Right hindlimb (tissue), 1 donor: Measurements from ENCODE around the gene HRH3.

Source experiments
- DNase-seq: peaks from one replicate; pipeline ENCODE4 v3.0.0-alpha.2; 2018

HRH3 gene

DNA sequence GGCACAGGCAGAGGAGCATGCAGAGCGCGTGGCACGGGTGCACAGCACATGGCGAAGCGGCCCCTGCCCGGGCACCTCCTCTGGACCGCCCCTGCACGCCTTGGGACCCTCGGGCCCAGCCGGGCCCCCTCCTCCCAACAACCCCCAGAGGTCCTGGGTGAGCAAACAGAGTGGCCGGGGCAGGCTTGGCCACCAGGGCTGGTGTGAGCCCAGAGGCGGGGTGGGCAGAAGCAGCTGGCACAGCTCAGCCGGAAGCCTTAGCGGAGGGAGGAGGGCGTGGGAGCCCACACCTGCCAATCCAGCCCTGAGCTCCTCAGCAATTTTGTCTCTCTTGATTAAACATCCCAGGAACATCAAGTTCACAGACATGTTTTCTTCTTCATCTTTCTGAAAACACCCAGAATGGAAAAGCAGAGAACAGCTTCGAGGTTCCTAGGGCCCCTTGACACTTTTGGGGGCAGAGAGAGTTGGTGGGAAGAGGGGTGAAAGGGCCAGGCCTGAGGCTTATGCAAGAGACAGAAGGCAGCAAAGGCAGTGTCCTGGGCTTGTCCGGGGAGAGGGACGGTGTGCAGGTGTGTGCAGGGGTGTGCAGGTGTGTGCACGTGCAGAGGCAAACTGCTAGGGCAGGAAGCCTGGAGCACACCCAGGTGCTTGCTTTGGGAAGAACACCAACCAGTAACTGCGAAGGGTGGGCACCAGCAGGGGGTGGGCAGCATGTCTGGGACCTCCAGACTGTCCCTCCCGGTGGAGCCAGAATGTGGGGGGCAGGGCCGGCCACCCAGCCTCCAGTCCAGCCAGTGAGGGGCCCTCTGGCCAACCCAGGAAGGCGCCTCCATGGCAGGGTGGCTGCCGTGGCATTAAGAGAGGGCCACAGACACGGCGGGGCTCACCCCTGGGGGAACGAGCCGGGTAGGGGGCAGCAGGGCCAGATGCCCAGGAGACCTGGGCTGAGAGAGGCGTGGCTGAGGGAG is 4.8 kb downstream of the HRH3 start:
- no peak for DNase-seq

DNA sequence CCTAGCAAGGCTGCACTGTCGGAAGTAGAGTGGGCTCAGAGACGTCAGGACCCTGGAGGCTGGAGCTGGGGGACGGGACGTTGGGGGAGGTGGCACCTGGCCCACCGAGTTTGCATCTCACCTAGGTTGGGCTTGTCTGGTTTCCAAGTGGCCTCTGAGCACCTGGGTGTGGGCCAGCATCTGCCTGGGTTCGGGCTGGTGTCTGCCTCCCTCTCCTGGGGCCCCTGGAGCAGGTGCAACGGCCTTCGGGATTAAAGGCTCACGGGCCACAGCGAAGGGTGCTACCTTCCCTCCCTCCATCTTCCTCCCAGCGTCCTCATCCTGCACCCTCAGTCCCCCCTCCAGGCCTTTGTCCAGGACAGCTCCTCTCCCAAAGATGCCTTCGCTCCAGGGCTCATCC is 6.0 kb downstream of the HRH3 start:
- DNase-seq, result no peak

DNA sequence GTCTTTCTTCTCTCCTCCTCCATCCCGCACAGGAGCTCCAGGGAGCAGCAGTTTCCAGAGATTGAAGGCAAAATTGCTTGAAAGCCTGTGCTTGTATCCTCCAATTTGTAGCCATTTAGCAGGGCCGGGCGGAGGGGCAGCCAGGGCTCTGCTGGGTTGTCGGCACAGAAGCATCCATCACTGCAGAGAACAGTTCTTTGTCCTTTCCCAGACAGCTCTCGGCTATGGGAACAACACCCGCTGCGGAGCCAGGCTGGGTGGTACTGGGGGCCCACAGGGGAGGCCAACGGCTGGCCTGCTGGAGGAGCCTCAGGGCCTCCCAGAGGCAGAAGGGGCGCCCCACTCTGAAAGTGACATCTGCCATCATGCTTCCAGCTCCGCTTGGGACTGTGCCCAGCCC is 7.8 kb downstream of the HRH3 start:
- DNase-seq, result no peak

DNA sequence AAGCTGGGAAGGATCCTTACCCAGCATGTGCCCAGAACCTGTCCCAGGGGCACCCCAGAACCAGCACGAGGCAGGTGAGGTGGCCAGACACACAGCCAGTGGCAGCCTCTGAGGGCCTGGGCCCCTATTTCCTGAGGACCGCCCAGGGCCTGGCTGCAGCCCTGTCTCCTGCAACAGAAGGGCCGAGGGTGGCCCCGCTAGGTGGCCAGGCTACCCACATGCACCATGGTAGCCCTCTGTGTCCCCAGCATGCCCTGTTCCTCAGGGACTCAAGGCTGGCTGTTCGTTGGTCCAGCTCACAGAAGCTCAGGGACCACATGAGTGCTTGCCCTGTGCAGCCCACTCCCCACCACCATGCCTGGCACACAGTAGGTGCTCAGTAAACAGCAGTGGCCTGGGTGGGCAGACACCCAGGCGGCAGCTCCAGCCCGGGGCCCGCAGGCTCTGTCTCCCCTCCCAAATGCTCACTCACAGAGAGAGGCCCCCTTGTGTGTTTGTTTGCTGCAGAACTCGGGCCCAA is 8.2 kb downstream of the HRH3 start:
- DNase-seq, result no peak

DNA sequence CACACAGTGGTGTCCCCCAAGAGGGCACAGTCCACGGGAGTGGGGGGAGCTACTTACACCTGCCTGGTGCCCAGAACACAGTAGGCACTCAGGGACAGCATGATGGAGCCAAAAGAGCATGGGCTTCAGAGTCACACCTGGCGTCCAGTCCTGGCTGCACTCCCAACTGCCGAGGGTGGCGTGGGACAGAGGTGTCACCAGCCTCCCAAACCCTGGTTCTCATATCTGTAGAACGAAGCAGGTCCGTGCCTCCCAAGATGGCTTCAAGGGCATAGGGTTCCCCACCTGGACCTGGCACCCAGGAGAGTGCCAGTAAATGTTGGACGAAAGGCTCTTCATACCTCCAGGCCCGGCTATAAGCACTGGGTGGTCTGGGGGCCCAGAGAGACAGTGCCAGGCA is 8.9 kb downstream of the HRH3 start:
- DNase-seq, result no peak

DNA sequence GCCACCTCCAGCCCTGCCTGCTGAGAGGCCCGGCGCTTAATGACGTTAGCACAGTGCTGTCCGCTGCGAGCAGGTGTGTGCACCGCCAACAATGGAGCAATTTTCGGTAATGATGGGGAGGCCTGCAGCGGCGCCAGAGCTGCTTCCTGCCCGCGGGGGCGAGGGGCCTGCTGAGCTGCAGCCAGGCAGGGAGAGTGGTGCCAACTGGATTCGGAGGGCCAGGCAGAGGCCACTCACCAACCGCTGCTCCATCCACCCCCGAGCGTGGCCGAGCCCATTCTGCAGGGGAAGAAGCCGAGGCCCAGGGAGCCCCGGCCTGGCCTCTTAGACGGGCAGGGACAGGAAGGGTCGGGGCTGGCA is 9.6 kb downstream of the HRH3 start:
- DNase-seq, result no peak

DNA sequence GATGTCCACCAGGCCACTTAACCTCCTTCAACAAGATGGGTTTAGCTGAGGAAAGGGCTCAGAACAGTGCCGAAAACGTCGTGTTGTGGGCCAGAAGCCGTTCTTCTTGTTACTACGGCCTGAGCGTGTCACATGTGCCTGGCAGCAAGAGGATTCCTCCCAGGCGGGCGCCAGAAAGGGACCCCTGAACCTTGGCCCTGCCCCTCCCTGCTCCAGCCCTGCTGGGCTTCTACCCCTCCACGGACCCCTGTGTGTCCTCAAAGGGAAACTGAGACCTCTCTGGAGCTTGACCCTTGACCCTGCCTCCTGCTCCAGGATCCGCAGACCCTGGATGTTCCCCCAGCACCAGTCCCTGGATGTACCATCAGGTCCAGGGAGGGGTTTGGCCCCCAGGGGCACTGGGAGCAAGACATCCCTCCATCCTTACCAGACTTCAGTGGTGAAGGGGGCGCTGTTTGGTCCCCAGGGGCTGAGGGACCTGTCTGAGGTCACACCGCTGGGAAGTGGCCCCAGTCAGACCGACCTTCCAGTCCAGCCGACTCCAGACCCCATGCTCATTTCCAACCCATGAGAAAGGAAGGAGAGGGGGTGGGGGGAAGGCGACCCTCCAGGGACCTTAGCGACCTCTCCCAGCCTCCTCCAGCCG is 10.1 kb downstream of the HRH3 start:
- DNase-seq, result no peak

DNA sequence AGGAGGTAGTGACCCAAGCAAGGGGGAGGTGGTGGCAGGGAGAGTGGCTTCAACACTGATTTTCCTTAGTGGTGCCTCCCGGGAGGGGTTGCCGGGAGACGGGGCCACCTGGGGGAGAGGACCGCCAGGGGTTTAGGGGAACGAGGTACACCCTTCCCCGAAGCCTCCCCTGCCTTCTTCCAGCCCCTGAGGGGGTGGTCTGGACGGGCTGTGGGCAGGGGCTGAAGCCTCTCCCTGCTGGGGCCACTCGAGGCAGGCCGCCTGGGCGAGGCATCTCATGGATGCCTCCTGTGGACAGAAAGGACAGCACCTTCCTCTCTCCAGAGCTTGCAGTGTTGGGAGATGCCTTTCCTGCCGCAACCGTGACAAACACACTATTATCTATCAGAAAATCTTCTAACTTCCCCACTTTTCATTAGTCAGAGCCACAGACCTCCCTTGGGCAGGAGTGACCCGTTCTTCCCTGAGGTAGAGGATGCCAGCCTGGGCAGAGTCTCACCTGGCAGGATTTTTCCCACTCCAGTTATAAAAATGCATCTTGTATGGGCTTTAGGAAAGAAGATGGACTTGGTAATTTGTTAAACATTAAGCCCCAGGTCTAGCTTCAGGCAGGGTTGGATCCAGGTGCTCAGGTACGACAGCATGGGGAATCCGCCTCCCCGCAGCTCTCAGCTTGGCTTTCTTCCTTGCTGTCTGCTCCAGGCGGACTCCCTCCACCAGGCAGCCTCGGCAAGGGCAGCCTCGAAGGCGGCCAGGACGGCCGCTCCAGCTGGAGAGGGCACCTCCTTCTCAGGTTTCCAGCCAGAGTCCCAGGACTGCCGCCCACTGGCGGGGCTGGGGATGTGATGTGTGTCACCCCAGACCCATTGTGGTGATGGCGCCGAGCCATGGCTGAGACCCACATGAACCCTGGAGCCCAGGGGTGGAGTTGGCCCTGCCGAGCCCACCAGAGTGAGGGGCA is 11.0 kb downstream of the HRH3 start:
- DNase-seq, result no peak

DNA sequence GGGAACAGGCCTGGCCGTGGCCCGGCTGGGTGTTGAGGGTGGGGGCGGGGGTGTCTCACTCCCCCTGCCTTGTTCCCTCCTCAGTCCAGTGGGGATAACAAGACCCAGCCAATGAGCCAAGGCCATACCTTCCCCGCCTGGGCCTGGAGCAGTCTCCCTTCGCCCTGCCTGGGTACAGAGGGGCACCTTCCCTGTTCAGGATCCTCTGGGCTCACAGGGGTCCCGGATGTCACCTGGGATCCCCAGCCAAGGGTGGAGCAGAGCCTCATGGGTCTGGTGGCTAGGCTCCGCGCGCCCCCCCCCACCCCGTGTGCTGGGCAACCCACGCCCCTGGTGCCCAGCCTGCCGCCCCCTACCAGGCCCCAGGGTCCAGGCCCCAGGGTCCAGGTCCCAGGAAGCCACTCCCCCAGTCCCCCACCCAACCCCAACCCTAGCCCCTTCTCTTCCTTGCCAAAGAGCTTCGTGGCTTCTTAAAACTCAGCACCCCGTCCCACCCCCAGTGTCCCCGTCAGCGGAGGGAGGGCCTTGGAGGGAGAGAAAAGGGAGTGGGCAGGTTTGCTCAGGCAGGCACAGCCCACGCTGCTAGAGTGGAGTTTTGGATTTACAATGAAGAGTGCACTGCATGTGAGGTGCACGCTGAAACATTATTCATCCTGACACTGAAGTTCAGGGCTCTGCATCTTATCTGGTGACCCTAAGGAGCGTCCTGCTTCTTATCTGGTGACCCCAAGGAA is 11.8 kb downstream of the HRH3 start:
- DNase-seq, result no peak

DNA sequence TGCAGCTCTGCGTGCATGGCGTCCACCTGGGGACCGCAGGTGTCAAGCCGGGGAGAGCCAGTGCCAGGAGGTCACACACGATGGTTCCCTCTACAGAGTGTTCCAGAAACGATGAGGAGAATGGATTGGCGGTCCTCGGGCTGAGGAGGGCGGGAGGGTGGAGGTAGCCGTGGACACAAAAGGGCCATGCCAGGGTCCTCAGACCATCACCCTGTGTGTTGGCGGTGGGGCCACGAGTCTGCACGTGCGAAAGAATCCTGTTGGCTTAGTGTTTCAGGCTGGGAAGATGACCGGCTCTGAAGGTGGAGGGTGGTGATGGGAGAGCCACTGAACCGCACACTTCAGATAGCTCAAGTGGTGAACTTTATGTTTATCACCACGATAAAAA is 13.7 kb downstream of the HRH3 start:
- DNase-seq, result peak; percentile 9

DNA sequence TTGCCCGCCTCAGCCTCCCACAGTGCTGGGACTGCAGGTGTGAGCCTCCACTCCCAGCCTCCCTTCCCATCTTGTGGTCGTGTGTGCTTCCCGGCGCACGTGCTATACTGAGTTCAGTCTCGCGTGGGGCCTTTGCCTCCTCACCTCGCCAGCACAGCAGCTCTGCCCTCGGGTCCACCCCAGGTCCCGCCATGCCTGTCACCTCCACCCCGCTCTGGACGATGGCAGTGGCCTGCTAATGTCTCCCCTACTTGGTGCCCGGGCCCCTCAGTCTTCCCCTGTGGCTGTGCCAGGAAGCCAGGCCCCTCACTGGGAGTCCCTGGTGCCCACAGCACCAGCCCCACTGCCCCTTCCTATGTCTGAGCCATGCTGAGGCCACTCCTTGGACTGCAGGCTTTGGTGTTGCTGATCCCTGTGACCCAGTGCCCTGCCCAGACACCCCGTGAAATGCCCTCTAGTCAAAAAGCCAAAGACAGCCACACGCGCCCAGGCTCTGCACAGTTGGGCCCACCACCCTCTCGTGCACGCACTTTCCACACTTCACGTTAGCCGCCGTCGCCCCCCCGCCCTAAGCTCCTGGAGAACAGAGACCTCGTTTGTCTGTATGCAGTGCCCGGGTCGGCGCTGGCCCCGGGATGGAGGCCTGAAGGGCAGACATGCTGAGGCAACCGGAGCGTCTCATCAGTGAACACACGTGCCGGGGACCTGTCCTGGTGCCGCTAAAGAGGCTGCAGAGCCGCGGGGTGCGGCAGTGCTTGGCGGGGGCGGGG is 14.3 kb downstream of the HRH3 start:
- DNase-seq, result peak; percentile 13

DNA sequence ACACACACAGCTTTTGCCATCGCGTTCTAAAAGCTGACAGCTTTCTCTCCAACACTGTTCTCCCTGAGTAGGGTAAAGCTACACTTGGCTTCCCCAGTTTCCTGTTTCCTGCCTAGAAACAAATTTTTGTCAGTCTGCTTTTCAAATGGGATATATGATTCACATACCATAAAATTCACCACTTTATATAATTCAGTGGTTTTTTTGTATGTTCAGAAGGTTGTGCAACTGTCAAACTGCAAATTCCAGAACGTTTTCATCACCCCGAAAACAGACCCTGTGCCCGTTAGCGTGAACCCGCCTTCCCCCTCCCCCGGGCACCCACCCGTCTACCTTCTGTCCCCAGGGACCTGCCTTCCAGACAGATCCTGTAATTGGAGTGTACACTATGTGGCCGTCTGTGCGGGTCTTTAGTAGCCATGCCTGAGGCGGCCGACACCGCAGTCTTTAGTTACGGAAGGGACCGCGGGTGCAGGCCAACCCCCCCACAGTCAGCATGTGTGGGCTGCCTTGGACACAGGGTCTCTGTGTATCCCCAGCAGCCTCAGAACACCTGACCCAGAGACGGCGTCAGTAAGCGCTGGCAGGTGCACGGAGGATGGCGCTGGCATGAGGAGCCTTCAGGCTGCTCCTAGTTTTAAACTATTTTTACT is 16.6 kb downstream of the HRH3 start:
- DNase-seq, result peak; percentile 13

DNA sequence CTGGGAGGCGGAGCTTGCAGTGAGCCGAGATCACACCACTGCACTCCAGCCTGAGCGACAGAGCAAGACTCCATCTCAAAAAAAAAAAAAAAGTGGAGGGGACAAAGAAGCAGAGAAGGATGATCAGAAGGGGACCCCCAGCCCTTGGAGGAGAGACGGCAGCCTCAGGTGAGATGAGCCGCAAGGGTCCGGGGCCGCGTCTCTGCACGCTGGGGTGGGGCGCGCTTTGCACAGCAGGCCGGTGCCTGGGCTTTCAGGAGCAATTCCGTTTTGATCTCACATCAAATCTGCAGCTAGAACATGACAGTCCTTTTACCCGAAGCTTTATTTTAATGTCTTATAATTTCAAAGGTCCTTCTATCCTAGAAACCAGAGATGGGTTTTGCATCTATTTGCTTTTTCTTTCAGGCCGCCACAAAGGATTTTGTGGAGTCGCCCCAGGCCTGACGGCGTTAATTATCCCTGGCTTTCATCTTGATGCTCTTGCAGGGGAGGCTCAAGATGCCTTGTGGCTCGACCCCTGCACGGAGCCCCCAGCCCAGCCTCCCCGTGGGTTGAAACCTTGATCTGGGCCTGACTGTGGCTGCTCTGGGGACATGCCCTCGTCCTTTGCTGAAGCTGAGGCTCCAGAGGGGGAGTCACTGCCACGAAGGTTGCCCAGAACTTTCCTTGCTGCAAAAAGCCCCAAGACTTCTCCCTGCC is 17.3 kb downstream of the HRH3 start:
- DNase-seq, result peak; percentile 7

DNA sequence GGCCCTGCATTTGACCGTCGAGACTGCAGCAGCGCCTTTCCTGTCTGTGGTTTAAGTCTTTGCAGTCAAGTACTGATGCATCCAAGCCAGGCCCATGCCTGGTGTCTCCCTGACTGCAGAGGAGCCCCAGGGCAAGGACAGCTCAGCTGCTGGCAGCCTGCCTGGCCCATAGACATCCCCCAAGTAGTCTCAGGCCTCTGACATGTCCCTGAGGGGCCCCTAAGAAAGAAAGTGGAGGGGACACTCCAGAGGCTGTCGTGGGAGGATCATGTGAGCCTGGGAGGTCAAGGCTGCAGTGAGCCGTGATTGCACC is 18.0 kb downstream of the HRH3 start:
- no peak for DNase-seq

DNA sequence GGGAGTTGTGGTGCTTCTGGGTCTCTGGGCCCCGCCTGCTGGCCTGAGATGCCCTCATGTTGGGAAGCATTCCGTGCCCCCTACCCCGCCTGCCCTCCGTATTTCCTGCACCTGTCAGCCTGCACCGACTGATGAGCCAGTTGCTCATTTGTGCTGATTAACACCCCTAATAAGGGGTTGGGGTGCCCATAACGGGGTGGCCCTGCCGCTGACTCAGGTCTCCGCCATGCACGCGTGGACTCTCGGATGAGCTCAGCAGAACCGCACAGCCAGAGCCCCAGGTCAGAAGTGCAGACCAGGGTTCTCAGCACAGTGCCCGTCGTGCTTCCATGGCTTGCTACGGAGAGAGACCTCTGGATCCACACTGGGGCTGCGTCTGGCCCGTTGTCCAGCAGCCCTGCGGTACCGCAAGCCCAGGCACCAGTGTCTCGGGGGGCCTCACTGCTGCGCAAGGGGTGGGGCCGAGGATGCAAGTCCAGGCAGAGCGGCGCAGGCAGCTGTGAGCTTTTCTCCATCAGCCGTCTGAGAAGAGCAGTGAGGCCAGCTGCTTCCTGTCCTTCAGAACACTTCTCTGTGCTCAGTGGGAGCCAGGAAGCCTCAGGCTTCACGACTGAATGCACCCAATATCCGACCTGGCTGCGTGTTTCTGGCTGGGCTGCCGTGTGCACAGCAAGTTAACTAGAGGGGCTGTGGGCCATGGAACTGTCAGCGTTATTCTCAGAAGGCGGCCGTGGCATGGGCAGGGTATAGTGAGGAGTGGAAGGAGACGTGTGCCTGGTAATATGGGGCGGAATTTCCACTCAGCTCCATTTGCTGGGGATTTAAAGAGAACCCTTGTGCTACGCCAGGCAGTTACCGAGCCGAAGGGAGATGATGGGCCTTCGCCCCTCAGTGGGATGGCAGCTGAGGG is 18.6 kb downstream of the HRH3 start:
- no peak for DNase-seq

DNA sequence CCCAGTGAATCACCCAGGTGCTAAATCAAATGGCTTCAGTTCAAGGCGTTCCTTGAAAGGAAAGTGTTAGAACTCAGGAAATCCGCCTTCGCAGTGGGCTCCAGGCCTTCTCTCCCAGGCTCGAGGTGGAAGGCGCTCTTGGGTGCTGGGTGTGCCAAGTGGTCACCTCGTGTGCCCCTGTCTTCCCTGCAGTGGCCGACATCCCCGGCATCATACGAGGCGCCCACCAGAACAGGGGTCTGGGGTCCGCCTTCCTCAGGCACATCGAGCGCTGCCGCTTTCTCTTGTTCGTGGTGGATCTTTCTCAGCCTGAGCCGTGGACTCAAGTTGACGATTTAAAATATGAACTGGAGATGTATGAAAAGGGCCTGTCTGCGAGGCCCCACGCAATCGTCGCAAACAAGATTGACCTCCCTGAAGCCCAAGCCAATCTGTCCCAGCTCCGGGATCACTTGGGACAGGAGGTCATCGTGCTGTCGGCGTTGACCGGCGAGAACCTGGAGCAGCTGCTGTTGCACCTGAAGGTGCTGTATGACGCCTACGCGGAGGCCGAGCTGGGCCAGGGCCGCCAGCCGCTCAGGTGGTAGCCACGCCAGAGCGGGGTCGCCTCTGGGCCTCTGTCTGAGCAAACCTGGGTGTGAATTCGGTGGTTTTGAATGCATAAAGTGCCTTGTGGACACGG is 19.4 kb downstream of the HRH3 start:
- DNase-seq, result no peak

DNA sequence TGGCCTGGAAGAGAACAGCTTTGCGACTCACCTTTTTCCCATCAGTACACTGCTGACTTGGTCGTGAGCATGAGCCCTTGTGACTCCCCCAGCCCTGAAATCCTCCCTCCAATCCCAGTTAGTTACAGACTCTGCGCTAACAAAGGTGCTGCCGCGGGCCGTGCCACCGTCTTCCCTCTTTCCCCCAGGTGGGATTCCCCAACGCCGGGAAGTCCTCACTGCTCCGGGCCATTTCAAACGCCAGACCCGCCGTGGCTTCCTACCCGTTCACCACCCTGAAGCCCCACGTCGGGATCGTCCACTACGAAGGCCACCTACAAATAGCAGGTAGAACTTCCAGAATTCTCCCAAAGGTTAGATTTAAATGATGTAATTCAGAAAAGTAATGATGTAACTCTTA is 21.1 kb downstream of the HRH3 start:
- DNase-seq, result no peak

DNA sequence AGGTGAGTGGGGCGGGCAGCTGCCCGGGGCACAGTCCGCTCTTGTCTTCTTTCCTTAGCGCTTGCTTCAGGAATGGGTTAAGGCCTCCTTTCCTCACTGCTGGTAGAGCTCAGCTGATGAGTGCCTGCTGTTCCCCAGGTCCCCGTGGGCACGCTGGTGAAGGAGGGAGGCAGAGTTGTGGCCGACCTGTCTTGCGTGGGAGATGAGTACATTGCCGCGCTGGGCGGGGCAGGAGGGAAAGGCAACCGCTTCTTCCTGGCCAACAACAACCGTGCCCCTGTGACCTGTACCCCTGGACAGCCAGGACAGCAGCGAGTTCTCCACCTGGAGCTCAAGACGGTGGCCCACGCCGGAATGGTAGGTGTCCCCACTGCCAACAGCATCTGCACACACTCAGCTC is 21.6 kb downstream of the HRH3 start:
- no peak for DNase-seq

DNA sequence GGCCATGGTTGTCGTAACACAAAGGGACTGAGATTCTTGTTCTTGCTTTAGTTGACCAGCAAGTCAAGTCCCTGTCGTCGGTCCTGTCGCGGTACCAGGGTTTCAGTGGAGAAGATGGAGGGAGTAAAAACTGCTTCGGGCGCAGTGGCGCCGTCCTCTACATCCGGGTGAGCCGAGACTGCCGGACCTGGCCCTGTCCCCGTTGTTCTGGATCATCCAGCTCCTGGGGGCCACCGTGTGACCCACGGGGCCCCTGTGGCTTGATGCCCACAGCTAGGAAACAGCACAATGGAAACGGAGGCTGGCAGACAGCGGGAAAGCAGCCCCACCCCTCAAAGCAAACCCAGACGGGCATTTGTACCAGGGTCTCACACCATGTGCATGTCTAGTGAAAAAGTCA is 22.3 kb downstream of the HRH3 start:
- DNase-seq, result no peak
